K562 (cell line): ENCODE results near the gene NBPF3. TPM values are rescaled to one million over a fixed set of nuclear protein-coding genes. Genes with fewer than 3 reads are reported as not detected.

ENCODE experiments used
- BHLHE40 ChIP-seq: IDR thresholded peaks from 2 replicates; pipeline ENCODE4 v1.6.1; 2011; ENCODE audit warnings: low read length, improper control_type of control experiment
- FOXP1 ChIP-seq: sonication (generic); formaldehyde crosslinking; IDR thresholded peaks from 2 replicates; pipeline ENCODE4 v1.8.0; 2022; ENCODE audit warnings: mild to moderate bottlenecking, missing genetic modification reagents
- HES1 ChIP-seq: fragments of 450-650 bp; IDR thresholded peaks from 2 replicates; pipeline ENCODE4 v1.6.1; 2016; ENCODE audit warnings: low read depth, mild to moderate bottlenecking, moderate library complexity
- KLF1 ChIP-seq: fragments of 450-650 bp; IDR thresholded peaks from 2 replicates; pipeline ENCODE4 v1.6.1; 2016; ENCODE audit warnings: missing genetic modification characterization, missing compliant biosample characterization
- MEIS2 ChIP-seq: fragments of 450-650 bp; IDR thresholded peaks from 2 replicates; pipeline ENCODE4 v1.6.1; 2014; ENCODE audit warnings: mild to moderate bottlenecking; ENCODE audit not compliant: partially characterized antibody
- MNT ChIP-seq, 2 experiments: fragments of 450-650 bp; conservative IDR thresholded peaks; 2 replicates each; pipeline ENCODE4 v1.6.1; 2017; ENCODE audit warnings: mild to moderate bottlenecking in 2 of 2, moderate library complexity in 2 of 2
- NKRF ChIP-seq: fragments of 450-650 bp; IDR thresholded peaks from 2 replicates; pipeline ENCODE4 v1.6.1; 2016; ENCODE audit warnings: borderline replicate concordance
- NRF1 ChIP-seq, 2 experiments: fragments of 450-650 bp; IDR thresholded peaks in 1 of 2; conservative IDR thresholded peaks in 1 of 2; 2 replicates each; pipeline ENCODE4 v1.6.1; 2014; ENCODE audit warnings: mild to moderate bottlenecking in 2 of 2
- POLR3A ChIP-seq: IDR thresholded peaks from 2 replicates; pipeline ENCODE4 v1.6.1; 2011; ENCODE audit warnings: borderline replicate concordance, mild to moderate bottlenecking, moderate library complexity; ENCODE audit not compliant: insufficient read length, insufficient read depth; ENCODE audit errors: extremely low read depth
- PRDM10 ChIP-seq: fragments of 450-650 bp; IDR thresholded peaks from 2 replicates; pipeline ENCODE4 v1.6.1; 2018; ENCODE audit not compliant: partially characterized antibody
- RBBP5 ChIP-seq: fragments of 200-600 bp; sonication (generic); IDR thresholded peaks from 2 replicates; pipeline ENCODE4 v1.6.1; 2012; ENCODE audit warnings: borderline replicate concordance, mild to moderate bottlenecking, low read length, control low read depth, inconsistent platforms; ENCODE audit not compliant: insufficient read depth, poor library complexity, severe bottlenecking
- RFX7 ChIP-seq: fragments of 250-450 bp; sonication (Bioruptor Pico); IDR thresholded peaks from 2 replicates; pipeline ENCODE4 v1.5.1; 2021; ENCODE audit warnings: mild to moderate bottlenecking
- SMAD2 ChIP-seq: fragments of 150-350 bp; IDR thresholded peaks from 2 replicates; pipeline ENCODE4 v1.6.1; 2014; ENCODE audit warnings: low read depth, mild to moderate bottlenecking, low read length
- TEAD2 ChIP-seq: fragments of 450-650 bp; IDR thresholded peaks from 2 replicates; pipeline ENCODE4 v1.6.1; 2016; ENCODE audit warnings: missing genetic modification characterization, control low read depth, missing compliant biosample characterization
- ZBTB26 ChIP-seq: fragments of 450-650 bp; formaldehyde crosslinking; IDR thresholded peaks from 2 replicates; pipeline ENCODE4 v1.4.0; 2022; ENCODE audit warnings: missing genetic modification characterization
- ZFX ChIP-seq: sonication (generic); formaldehyde crosslinking; IDR thresholded peaks from 2 replicates; pipeline ENCODE4 v1.8.0; 2022; ENCODE audit warnings: mild to moderate bottlenecking, missing genetic modification reagents, moderate library complexity
- ZNF766 ChIP-seq: fragments of 200-800 bp; sonication (Bioruptor generic); conservative IDR thresholded peaks from 2 replicates; pipeline ENCODE4 v1.6.1; 2016; ENCODE audit warnings: missing genetic modification characterization, missing compliant biosample characterization
- polyA plus RNA-seq, 8 experiments: library from polyadenylated mRNA; depleted of rRNA in 4 of 8; stranded (reverse) in 5 of 8; unstranded in 3 of 8; fragments of >200 nt; fragmentation: Nextera tagmentation in 2 of 8; fragmentation: Illumina TruSeq in 1 of 8; extraction: Ambion mirVana in 2 of 8; extraction: Trizol in 1 of 8; gene quantifications; 2 replicates each; pipeline versions ENCODE4 v1.2.1 to v1.2.3, GENCODE V29; 2011 to 2014; ENCODE audit warnings: inconsistent platforms in 1 of 8, missing spikeins in 1 of 8
- total RNA-seq, 7 experiments: library from RNA; depleted of rRNA in 6 of 7; stranded (reverse); fragments of >200 nt in 6 of 7; fragmentation: Illumina TruSeq in 2 of 7; extraction: Trizol in 2 of 7; gene quantifications; 2 replicates each; pipeline versions ENCODE4 v1.2.1 to v1.2.3, GENCODE V29; 2011 to 2021; ENCODE audit warnings: low replicate concordance in 1 of 7

The NBPF3 gene
- total and polyA plus RNA-seq, 9 of the 15 experiments (the other 6 are each of a cell fraction or from before 2014, with no cell fraction given) = 1.5 to 7.3 (median 5.4) TPM

- TF ChIP-seq PRDM10 = peak; percentile 94
- no peak for TF ChIP-seq ZBTB26 (CRISPR knock-in tag)
- TF ChIP-seq HES1 = no peak
- no peak for TF ChIP-seq KLF1 (tag)
- TF ChIP-seq NRF1 (conservative IDR thresholded peaks at IDR 0.05 in 1 of 2, IDR thresholded peaks at IDR 0.05 in 1 of 2) = peak; percentile 95 to 96
- no peak for TF ChIP-seq SMAD2
- no peak for TF ChIP-seq RFX7 (CRISPR knock-in tag)
- no peak for TF ChIP-seq FOXP1 (CRISPR knock-in tag)
- peak; percentile 63 for TF ChIP-seq RBBP5
- no peak for TF ChIP-seq TEAD2 (tag)
- TF ChIP-seq MEIS2 = peak; percentile 70
- no peak for TF ChIP-seq ZNF766 (CRISPR knock-in tag)
- 0 out of 4 replicates have a peak, but pooled peaks of 1 of the 2 experiments have one; percentile 35 for TF ChIP-seq MNT (conservative IDR thresholded peaks at IDR 0.05)
- TF ChIP-seq POLR3A = no peak
- 0 out of 2 replicates have a peak, but pooled peaks have one; percentile 14 for TF ChIP-seq BHLHE40
- TF ChIP-seq NKRF = 0 out of 2 replicates have a peak, but pooled peaks have one; percentile 28
- peak; percentile 67 for TF ChIP-seq ZFX (CRISPR knock-in tag)
Measured at GRCh38 chr1:21439721-21440629, at the start of gene NBPF3 (continued).
